COLO668 (cell line): Measurements from ENCODE around the gene ZNF385C.
"Not testable (repeated sequence)": the region's sequence is repeated elsewhere in the genome, so short reads cannot be mapped to it uniquely, and the experiment has no call there.

Source experiments
- DNase-seq: peaks from one replicate; lab custom pipeline; 2025; ENCODE audit not compliant: unreplicated experiment; lab: John Stamatoyannopoulos, UW

The ZNF385C gene

DNA sequence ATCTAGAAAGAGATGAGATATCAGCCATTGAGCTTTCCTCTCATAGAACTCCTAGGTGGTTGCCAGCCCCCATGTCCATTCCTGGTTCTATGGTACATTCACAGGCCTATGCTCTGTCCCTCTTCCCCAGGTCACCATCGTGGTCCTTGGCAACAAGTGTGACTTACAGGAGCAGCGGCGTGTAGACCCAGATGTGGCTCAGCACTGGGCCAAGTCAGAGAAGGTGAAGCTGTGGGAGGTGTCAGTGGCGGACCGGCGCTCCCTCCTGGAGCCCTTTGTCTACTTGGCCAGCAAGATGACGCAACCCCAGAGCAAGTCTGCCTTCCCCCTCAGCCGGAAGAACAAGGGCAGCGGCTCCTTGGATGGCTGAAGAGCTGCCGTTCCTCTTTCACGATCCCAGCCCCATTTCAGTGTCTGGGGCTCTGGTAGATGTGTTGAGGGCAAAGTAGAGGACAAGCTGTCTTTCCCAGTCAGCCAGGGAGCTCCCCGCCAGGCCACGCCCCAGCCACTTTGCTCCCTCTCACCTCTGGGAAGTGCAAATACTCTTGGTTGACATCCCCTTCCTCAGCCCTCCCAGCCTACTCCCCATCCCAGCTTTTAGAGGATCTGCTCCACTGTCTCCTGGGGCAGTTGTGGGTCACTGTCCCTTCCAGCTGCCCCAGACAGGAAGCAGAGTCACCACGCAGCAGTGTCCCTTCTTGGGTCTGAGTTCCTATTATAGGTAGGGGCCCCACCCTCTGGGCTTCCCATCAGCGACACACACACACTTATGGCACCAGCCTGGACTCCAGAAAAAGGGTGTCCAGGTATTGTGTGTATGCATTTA, 74.5 kb downstream of the ZNF385C start:
- DNase-seq: no peak

DNA sequence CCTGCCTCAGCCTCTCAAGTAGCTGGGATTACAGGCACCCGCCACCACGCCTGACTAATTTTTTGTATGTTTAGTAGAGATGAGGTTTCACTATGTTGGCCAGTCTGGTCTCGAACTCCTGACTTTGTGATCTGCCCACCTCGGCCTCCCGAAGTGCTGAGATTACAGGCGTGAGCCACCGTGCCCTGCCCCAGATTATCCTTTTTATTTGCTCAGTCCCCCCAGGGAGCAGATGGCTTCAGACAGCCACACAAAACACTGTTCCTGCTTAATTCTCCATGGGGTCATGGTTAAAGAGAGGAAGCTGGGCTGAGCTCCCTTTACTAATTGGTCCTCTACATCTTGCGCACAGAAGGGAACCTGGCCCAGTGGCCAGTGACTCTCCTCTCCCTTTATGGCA, 77.4 kb downstream of the ZNF385C start:
- DNase-seq: not testable (repeated sequence)

DNA sequence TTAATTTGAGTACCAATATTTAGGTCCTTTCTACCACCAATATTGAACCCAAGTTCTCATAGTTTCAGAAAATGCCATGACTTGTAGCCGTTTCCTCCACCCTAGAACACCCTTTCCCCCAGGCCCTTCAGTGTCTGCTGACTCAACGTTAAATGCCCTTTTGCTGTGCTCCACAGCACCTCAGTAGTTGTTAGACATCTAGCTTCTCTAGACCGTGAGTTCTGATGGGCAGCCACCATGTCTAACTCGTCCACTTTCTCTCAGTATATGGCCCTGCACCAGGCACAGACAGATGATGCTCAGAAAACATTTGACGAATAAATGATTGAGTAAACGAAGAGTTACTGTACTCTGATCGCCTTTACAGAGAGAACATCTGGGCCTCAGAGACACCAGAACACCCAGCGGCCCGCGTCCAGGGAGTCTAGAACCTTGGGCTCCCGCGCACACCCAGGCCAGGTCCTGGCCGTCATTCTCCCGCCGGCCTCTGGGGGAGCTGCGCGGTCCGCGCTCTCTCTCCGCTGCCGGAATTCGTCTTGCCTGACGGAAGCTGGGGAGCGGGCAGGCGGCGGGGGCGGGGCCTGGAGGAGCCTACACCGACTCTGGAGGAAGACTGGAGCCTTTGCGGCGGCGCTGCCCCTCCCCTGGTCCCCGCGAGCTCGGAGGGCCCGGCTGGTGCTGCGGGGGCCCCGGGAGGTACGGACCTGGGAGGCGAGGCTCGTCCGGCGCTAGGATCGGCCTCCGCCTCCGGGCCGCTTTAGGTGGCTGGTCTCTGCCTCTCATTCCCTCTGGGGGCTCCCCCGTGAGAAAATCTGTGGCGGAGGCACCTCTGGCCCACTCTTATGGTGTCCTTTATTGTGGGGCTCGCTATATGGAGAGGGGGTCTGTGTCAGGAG, 78.5 kb downstream of the ZNF385C start, which contains the start of gene NKIRAS2:
NKIRAS2 (plus strand) TSS at position 582 of the 896 bp plus-strand sequence. CDS start 1,488 bp downstream, outside the sequence.
- DNase-seq: peak; percentile 87

- no peak for DNase-seq
These were observed 79.3 kb downstream of the ZNF385C start for GRCh38 chr17:42018988-42019387.

DNA sequence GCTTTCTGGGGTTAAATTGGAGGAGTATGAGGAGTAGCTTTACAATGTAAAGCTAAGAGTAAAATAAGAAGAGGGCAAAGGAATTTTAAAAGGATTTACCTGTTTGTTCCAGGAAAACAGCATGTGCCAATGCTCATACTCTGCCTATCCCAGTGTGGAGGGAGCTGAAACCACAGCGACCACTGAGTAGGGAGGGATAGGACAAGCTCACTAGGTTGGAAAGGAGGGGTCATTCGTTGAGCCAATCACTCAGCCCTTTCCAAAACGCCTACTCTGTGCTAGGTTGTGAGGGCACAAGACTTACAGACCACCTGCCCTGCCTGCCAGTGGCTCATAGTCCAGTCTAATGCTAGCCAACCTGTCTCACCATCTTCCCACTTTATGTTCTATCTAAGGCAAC, 79.9 kb downstream of the ZNF385C start:
- no peak for DNase-seq

- peak; percentile 33 for DNase-seq
These were observed 80.4 kb downstream of the ZNF385C start for GRCh38 chr17:42017866-42018200.

GRCh38 chr17:42016941-42017865, 81.1 kb downstream of the ZNF385C start, which contains the start of gene DNAJC7:
DNAJC7 (minus strand) TSS chr17:42017439; CDS start chr17:42017416, 23 bp downstream.
- peak; percentile 89 for DNase-seq

GRCh38 chr17:42016411-42016831, 81.9 kb downstream of the ZNF385C start:
- DNase-seq: peak; percentile 4

DNA sequence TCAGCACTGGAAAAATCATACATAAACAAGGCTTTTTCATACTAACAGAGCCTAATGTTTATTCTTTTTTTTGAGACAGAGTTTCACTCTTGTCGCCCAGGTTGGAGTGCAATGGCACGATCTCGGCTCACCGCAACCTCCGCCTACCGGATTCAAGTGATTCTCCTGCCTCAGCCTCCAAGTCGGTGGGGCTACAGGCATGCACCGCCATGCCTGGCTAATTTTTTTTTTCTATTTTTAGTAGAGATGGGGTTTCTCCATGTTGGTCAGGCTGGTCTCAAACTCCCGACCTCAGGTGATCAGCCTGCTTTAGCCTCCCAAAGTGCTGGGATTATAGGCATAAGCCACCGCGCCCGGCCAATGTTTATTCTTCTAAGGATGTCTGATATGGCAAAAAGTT, 84.5 kb downstream of the ZNF385C start:
- DNase-seq: not testable (repeated sequence)

DNA sequence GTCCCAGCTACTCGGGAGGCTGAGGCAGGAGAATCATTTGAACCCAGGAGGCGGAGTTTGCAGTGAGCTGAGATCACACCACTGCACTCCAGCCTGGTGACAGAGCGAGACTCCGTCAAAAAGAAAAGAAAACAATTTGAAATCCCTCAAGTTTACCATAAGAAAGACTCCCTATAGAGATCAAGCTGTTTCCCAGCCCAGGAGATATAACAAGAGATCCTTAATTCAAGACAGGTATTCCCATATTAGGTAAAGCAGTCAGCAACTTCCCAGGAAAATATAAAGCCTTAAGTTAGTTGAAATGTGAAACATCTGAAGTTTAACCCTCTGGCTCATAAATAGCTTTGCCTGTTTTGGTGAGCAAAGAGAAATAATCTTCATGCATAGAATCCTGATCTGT, 85.9 kb downstream of the ZNF385C start:
- not testable (repeated sequence) for DNase-seq

GRCh38 chr17:42010898-42011516, 87.3 kb downstream of the ZNF385C start:
- DNase-seq: no peak

DNA sequence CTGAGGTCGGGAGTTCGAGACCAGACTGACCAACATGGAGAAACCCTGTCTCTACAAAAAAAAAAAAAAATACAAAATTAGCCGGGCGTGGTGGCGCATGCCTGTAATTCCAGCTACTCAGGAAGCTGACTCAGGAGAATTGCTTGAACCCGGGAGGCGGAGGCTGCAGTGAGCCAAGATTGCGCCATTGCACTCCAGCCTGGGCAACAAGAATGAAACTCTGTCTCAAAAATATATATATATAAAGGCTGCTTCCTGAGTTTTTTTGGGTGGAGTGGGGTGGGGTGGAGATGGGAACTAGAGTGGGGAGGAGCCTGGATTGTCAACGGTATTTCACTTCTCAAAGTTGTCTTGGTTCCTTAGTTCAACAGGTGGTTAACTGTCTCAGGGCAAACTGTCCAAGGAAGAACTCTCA, 88.0 kb downstream of the ZNF385C start:
- not testable (repeated sequence) for DNase-seq

GRCh38 chr17:42009170-42009569, 89.1 kb downstream of the ZNF385C start:
- no peak for DNase-seq

DNA sequence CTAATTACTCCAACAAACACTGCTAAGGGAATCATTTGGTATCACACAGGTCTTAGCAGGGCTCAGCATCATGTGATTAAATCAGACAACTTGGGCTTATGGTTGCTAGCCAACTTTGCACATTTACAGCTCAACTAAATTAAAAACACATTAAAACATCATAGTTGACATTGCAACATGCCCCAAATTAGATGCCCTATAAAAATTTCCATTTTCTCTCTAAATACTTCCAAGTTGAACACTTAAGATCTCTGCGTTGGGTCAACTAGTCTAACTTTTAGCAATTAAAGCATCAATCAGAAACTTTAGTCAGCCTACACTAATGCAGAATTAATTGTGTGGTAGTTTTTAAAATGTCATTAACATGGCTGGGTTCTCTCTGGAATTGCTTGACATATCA, 93.1 kb downstream of the ZNF385C start:
- no peak for DNase-seq

- DNase-seq: no peak
These were observed 95.4 kb downstream of the ZNF385C start for GRCh38 chr17:42002792-42003301.

DNA sequence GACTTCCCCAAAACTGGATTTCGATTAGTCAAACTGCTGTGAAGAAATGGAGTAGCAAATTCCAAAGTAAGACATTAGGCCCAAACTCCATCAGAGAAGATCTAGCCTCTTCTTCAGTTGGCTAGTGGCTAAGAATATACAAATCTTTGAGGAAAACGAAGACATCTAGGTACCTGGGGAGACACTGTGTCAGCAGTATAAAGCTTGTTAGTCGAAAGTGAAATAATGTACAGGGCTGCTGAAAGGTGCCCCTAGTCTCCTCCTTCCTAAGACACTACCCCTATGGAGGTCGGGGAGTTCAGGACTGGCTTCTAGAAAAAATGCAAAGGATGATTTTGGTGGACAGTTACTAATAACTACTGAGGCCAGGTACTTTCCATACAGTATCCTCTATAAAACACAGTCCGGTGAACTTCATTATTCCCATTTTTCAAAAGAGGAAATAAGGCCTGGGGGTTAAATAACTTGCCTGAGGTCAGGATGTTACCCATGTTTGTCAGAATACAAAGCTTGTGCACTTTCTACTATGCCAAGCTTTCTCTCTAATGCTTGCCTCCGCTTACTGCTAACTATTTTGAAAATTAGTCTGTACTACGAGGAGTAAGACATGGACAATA, 96.0 kb downstream of the ZNF385C start:
- no peak for DNase-seq

- no peak for DNase-seq
These were observed 96.5 kb downstream of the ZNF385C start for GRCh38 chr17:42001729-42002128.

- DNase-seq: no peak
These were observed 97.7 kb downstream of the ZNF385C start for GRCh38 chr17:42000413-42001133.

DNA sequence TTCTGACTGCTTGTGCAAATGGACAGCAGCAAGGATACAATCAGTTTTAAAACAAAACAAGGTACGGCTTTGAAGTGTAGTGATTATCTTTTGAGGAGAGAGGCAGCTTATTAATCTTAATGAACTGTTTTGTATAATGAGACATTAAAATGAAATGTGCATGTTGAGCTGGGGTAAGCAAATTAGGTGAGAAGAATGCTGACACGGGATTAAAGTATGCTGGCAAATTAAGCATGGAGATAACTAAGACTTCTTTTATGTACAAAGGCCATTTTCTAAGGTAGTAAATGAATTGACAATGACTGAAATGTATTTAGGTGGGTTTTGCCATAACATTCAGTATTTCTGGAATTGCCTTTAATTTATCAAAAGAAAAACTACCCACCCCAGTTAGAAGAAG, 99.8 kb downstream of the ZNF385C start:
- no peak for DNase-seq
